Measurements from ENCODE around the gene CCZ1B.
"Not testable (repeated sequence)": the region's sequence is repeated elsewhere in the genome, so short reads cannot be mapped to it uniquely, and the experiment has no call there.

DNA sequence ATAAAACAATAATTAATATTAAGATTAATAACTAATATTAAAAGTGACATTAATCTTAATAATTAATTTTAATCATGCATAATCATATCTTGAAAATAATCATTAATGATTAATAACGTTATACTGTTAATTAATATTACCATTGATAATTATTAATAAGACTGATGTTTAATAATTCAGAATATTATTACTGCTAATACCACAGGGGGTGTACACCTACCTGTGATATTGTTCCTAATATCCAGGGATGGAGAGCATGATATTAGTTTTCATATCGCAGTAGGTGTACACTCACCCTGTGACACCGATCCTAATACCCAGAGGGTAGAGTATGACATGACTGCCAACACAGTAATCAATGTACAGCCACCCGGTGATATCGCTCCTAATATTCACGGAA lies 23.1 kb upstream of the CCZ1B start:
- TF ChIP-seq, protein P1, sequence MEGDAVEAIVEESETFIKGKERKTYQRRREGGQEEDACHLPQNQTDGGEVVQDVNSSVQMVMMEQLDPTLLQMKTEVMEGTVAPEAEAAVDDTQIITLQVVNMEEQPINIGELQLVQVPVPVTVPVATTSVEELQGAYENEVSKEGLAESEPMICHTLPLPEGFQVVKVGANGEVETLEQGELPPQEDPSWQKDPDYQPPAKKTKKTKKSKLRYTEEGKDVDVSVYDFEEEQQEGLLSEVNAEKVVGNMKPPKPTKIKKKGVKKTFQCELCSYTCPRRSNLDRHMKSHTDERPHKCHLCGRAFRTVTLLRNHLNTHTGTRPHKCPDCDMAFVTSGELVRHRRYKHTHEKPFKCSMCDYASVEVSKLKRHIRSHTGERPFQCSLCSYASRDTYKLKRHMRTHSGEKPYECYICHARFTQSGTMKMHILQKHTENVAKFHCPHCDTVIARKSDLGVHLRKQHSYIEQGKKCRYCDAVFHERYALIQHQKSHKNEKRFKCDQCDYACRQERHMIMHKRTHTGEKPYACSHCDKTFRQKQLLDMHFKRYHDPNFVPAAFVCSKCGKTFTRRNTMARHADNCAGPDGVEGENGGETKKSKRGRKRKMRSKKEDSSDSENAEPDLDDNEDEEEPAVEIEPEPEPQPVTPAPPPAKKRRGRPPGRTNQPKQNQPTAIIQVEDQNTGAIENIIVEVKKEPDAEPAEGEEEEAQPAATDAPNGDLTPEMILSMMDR (conservative IDR thresholded peaks at IDR 0.05; ENCODE audit: low read length), result not testable (repeated sequence)
- not testable (repeated sequence) for TF ChIP-seq EZH2phosphoT487 (IDR thresholded peaks at IDR 0.05; ENCODE audit: borderline replicate concordance)
